Mucosa of descending colon (tissue), 3 donors: ENCODE measurements around the gene CAPN13. TPM values are rescaled to one million over a fixed set of nuclear protein-coding genes. Genes with fewer than 3 reads are reported as not detected.

Source experiments
- ATAC-seq: fragments of 200-7000 bp; cut with Tn5 transposase; one replicate; pipeline ENCODE4 v1.9.1; 2020; ENCODE audit warnings: mild to moderate bottlenecking, moderate library complexity
- DNase-seq, 3 donors: peaks; one replicate each; pipeline ENCODE4 v3.0.0-alpha.2; 2020
- H3K36me3 ChIP-seq: fragments of 200-600 bp; one replicate; pipeline ENCODE4 v1.8.0; 2021; ENCODE audit warnings: low read depth, mild to moderate bottlenecking
- H3K4me1 ChIP-seq: fragments of 200-600 bp; one replicate; pipeline ENCODE4 v1.8.0; 2021; ENCODE audit warnings: low read depth, mild to moderate bottlenecking
- H3K4me3 ChIP-seq: fragments of 200-600 bp; one replicate; pipeline ENCODE4 v1.8.0; 2021; ENCODE audit warnings: mild to moderate bottlenecking
- H3K9me3 ChIP-seq: fragments of 200-600 bp; one replicate; pipeline ENCODE4 v1.8.0; 2021; ENCODE audit warnings: mild to moderate bottlenecking
- intact Hi-C, 2 donors: fragments of 100-400 bp; cut with DNase I in 1 of 2; cut with micrococcal nuclease in 1 of 2; formaldehyde crosslinking; loops; one replicate each; pipeline versions ENCODE4 v1.11.0 to v1.11.1; 2022; cut with DNase I, micrococcal nuclease
- total RNA-seq, 3 donors: library from RNA; stranded (reverse); fragmentation: NEBNext Ultra II Directional in 2 of 3; extraction: Animal tissue kit (Norgen Biotek cat#: 25700) in 2 of 3; gene quantifications; one replicate each; pipeline versions ENCODE4 v1.2.1 to v1.2.4, GENCODE V29; 2021 to 2023
- TF ChIP-seq, protein P1 (sequence below): fragments of 200-600 bp; IDR thresholded peaks from one replicate; pipeline ENCODE4 v1.8.0; 2022; ENCODE audit warnings: antibody characterized with exemption, mild to moderate bottlenecking
- donor health status: DM: no; HTN: no; CAD: no; lungs with moderate emphysema.
- donor health status: DM: no; HTN: no; CAD: no.
- donor health status: DM: no; HTN: yes; CAD: no.

CAPN13 gene
- total RNA-seq, 3 donors from 2014 or later = 36.7 to 88.6 (median 61.9) TPM

- ATAC-seq (no peak), DNase-seq (no peak)
- TF ChIP-seq, protein P1, sequence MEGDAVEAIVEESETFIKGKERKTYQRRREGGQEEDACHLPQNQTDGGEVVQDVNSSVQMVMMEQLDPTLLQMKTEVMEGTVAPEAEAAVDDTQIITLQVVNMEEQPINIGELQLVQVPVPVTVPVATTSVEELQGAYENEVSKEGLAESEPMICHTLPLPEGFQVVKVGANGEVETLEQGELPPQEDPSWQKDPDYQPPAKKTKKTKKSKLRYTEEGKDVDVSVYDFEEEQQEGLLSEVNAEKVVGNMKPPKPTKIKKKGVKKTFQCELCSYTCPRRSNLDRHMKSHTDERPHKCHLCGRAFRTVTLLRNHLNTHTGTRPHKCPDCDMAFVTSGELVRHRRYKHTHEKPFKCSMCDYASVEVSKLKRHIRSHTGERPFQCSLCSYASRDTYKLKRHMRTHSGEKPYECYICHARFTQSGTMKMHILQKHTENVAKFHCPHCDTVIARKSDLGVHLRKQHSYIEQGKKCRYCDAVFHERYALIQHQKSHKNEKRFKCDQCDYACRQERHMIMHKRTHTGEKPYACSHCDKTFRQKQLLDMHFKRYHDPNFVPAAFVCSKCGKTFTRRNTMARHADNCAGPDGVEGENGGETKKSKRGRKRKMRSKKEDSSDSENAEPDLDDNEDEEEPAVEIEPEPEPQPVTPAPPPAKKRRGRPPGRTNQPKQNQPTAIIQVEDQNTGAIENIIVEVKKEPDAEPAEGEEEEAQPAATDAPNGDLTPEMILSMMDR = no peak
- intact Hi-C loops = no loop called here
- Histone ChIP-seq H3K36me3 (no peaks in the 10 kb centered on the region), H3K4me3 (no peak overlapping the region), H3K9me3 (no peaks in the 10 kb centered on the region), H3K4me1 (no peaks in the 10 kb centered on the region)
These were observed 51.1 kb downstream of the CAPN13 start for GRCh38 chr2:30756051-30756719.

- Histone ChIP-seq H3K4me3 (no peak overlapping the region), H3K36me3 (no peaks in the 10 kb centered on the region), H3K4me1 (no peaks in the 10 kb centered on the region), H3K9me3 (no peaks in the 10 kb centered on the region)
- DNase-seq = no peak
- TF ChIP-seq, protein P1 = no peak
- ATAC-seq = no peak
- intact Hi-C loops = no loop called here
These were observed 53.6 kb downstream of the CAPN13 start for GRCh38 chr2:30753630-30754029.

DNA sequence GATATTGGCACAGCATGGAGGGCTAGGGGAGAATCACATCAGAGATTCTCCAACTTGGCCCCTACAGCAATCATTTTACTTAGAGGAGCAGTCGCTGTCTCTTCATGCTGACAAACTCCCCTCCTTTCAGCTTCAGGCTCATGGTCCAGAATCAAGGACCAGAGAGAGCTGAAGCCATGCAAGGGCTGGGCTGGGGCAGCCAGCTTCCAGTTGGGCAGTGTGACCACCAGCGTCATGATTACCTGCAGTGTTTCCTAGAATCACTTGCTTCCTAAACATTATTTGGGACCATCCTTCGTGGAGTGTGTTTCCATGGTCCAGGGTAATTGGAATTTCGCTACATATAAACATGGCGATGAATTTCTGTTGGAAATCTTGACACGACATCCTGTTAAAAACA is 54.4 kb downstream of the CAPN13 start:
- DNase-seq (no peak), ATAC-seq (no peak)
- intact Hi-C loops = no loop called here
- H3K4me1 ChIP-seq = no peaks in the 10 kb centered on the region
- no peaks in the 10 kb centered on the region for H3K9me3 ChIP-seq
- TF ChIP-seq, protein P1 = no peak
- H3K36me3 ChIP-seq = no peaks in the 10 kb centered on the region
- H3K4me3 ChIP-seq = no peak overlapping the region

DNA sequence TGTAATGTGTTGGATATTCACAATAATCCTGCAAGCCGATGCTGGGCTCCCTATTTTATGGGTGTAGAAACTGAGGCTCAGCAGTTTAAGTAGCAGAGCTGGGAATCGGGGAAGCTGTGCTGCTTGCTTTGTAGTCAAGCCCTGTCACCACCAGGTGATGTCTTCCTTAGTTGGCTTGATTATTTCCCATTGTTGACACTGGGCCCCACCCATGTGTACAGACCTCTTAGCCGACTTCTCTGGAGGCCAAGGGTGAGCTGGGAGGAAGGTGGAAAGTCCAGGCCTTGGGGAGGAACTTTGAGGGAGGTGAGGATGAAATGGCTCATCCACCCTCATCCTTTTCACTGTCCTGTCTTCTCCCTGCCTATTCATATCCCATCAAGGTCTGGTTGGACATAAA is 60.0 kb downstream of the CAPN13 start:
- no peaks in the 10 kb centered on the region for H3K9me3 ChIP-seq
- TF ChIP-seq, protein P1 = no peak
- intact Hi-C loops = no loop called here
- DNase-seq = peak in 2 of 3 donors; percentile 66 to 82
- H3K4me1 ChIP-seq = no peaks in the 10 kb centered on the region
- ATAC-seq = peak; percentile 99
- H3K36me3 ChIP-seq = no peaks in the 10 kb centered on the region
- no peak overlapping the region for H3K4me3 ChIP-seq

GRCh38 chr2:30744823-30745222 is 62.4 kb downstream of the CAPN13 start:
- no peak for ATAC-seq
- H3K9me3 ChIP-seq = no peaks in the 10 kb centered on the region
- no peak for DNase-seq
- intact Hi-C loops = no loop called here
- no peak overlapping the region for H3K4me3 ChIP-seq
- no peaks in the 10 kb centered on the region for H3K4me1 ChIP-seq
- no peaks in the 10 kb centered on the region for H3K36me3 ChIP-seq
- TF ChIP-seq, protein P1 = no peak

DNA sequence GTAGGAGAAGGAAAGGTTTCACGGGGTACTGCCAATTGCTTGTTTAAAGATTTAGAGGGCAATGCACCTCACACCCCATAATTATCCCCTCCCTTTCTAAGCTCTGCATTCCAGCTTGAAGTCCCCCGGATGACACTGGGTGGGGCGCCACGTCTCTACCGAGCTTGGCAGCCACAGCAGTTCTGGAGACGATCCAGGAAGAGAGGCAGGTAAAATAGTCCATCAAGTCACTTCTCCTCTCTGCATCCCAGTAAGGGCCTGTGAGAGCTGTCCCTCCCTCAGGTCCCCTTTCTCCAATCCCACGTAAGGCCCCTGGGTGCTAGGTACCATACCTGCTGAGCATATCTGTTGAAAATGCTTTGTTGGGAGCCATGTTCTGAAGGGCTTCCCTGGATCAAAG is 65.7 kb downstream of the CAPN13 start:
- H3K9me3 ChIP-seq = no peaks in the 10 kb centered on the region
- DNase-seq (no peak), ATAC-seq (no peak)
- H3K36me3 ChIP-seq = no peaks in the 10 kb centered on the region
- intact Hi-C loops = no loop called here
- TF ChIP-seq, protein P1 = no peak
- H3K4me3 ChIP-seq = no peak overlapping the region
- H3K4me1 ChIP-seq = no peaks in the 10 kb centered on the region
